Uterus (tissue), 2 donors: Measurements from ENCODE around the gene FBXO31.

Experiments used
- CTCF ChIP-seq, 4 experiments: fragments of 200-600 bp in 2 of 4; fragments of 450-650 bp in 2 of 4; sonication (generic) in 2 of 4; IDR thresholded peaks; one replicate each; pipeline ENCODE4 v1.5.1; 2016 to 2019; ENCODE audit warnings: antibody characterized with exemption in 4 of 4, mild to moderate bottlenecking in 2 of 4, moderate library complexity in 1 of 4
- POLR2A ChIP-seq, 2 donors: fragments of 450-650 bp; IDR thresholded peaks; one replicate each; pipeline ENCODE4 v1.6.1; 2016; ENCODE audit warnings: antibody characterized with exemption in 2 of 2, mild to moderate bottlenecking in 1 of 2, moderate library complexity in 1 of 2

DNA sequence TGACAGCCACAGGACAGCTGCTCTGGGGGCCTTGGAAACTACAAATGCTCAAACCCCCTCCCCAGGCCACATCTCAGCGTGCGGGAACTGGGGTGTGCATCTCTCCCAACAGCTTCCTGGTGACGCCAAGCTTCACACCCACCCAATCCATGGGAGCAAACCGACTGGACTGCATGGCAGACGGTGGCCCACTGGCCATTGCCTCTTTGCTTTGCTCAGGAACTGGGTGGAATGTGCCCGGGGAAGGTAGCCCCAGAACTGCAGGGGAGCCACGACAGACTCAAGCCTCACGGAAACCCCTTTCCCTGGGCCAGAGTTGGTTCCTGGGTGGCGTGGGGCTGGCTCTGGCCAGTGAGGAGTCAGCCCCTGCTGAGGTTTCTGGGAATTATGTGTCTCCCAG is 61.2 kb downstream of the FBXO31 start:
- TF ChIP-seq CTCF (IDR thresholded peaks at IDR 0.05), result no peak
- no peak for TF ChIP-seq POLR2A (IDR thresholded peaks at IDR 0.05)
